ENCODE data around the gene GPAM. TPM values are rescaled to one million over a fixed set of nuclear protein-coding genes. Genes with fewer than 3 reads are reported as not detected.

The GPAM gene
- total RNA-seq, 1 donor from 2014 or later = 10.0 TPM

DNA sequence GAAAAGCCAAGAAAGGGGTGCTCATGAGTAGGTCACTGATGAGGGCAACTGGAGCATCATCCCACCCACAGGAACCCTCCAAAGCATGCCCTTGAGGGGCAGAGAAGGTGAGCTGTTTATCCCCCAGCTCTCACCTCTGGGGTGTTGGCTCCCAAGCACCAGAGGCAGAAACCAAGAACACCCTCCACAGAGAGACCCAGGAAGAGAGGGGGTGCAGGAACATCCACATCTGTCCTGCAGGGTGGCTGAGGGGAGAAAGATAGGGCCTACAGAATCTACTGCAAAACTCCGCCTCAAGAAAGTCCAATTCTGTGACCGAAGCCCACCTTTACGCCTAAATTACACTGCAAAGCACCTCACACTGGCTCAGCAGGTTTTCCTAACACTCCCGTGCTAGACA is 40.1 kb downstream of the GPAM start:
- no peaks in the 10 kb centered on the region for H3K36me3 Mint-ChIP-seq (ENCODE audit: unreplicated experiment)
- TF ChIP-seq, protein P1, sequence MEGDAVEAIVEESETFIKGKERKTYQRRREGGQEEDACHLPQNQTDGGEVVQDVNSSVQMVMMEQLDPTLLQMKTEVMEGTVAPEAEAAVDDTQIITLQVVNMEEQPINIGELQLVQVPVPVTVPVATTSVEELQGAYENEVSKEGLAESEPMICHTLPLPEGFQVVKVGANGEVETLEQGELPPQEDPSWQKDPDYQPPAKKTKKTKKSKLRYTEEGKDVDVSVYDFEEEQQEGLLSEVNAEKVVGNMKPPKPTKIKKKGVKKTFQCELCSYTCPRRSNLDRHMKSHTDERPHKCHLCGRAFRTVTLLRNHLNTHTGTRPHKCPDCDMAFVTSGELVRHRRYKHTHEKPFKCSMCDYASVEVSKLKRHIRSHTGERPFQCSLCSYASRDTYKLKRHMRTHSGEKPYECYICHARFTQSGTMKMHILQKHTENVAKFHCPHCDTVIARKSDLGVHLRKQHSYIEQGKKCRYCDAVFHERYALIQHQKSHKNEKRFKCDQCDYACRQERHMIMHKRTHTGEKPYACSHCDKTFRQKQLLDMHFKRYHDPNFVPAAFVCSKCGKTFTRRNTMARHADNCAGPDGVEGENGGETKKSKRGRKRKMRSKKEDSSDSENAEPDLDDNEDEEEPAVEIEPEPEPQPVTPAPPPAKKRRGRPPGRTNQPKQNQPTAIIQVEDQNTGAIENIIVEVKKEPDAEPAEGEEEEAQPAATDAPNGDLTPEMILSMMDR (IDR thresholded peaks at IDR 0.05) = no peak

DNA sequence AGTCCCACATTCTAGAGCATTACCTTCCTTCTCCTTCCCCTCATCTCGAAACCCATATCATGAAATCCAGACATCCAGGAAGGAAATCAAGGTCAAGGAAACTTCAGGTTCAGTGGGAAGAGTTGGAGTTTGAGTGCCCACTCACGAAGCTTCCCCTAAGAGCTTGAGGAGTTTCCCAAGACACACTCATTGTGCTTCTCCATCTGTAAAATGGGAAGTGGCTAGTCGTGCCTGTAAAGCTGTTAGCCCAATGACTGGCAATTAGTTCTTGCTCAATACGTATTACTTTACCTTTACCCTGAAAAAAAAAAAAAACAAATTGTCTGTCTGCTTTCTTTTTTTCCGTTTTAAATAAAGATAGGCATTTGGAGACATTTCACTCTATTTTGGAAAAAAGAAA is 42.3 kb downstream of the GPAM start:
- TF ChIP-seq, protein P1 (IDR thresholded peaks at IDR 0.05) = no peak
- Mint-ChIP-seq H3K4me3 (ENCODE audit: unreplicated experiment) (no peak overlapping the region), H3K27ac (ENCODE audit: unreplicated experiment) (no peak overlapping the region), H3K36me3 (ENCODE audit: unreplicated experiment) (no peaks in the 10 kb centered on the region), H3K4me1 (ENCODE audit: unreplicated experiment) (no peaks in the 10 kb centered on the region), H3K27me3 (ENCODE audit: unreplicated experiment) (peaks cover 2% of the 10 kb centered on the region), H3K9me3 (ENCODE audit: unreplicated experiment) (no peaks in the 10 kb centered on the region)
- no peak for DNase-seq (ENCODE audit: extremely low spot score, unreplicated experiment)

More for the DNA sequence above, 40.1 kb downstream of the GPAM start:
- Mint-ChIP-seq H3K27ac (ENCODE audit: unreplicated experiment) (no peak overlapping the region), H3K9me3 (ENCODE audit: unreplicated experiment) (no peaks in the 10 kb centered on the region), H3K27me3 (ENCODE audit: unreplicated experiment) (peaks cover 1% of the 10 kb centered on the region), H3K4me3 (ENCODE audit: unreplicated experiment) (no peak overlapping the region), H3K4me1 (ENCODE audit: unreplicated experiment) (no peaks in the 10 kb centered on the region)
- no peak for DNase-seq (ENCODE audit: extremely low spot score, unreplicated experiment)

DNA sequence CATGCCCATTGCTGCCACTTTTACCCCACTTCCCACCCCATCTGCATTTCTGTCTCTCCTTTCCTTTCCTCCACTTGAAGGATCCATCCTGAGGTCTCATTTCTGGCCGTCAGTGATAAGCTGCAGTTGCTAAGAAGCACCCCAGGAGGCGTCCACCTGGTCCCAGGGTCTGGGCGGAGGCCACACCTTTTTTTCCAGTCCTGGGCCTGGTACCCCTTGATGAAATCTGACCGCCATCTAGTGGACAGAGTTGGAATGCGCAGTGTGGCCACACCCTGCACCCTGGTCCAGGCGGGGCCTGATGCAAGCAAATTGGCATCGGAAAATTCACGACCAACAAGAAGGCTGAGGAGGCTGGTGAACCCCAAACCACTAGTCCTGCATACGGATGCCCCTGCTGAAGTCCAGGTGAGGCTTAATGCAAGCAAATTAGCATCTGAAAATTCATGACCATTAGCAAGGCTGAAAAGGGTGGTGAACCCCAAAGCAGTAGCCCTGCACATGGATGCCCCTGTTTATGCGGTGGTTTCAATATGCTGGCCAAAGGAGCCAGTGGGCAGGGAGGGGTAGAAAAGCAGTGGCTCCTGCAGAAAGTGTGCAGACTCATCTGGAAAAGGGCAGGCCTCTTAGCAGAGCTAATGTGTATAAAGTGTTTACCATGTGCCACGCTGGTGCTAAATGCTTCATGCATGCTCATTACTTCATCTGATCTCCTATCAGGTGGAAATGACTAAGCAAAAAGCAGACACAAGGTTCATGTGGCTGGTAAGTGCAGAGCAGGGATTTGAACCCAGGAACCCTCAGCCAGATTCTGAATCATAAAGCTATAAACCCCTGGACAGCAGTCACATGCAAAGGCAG is 43.2 kb downstream of the GPAM start:
- TF ChIP-seq, protein P1 (IDR thresholded peaks at IDR 0.05) = peak; percentile 80
- Mint-ChIP-seq H3K36me3 (ENCODE audit: unreplicated experiment) (no peaks in the 10 kb centered on the region), H3K27me3 (ENCODE audit: unreplicated experiment) (peaks cover 2% of the 10 kb centered on the region), H3K4me1 (ENCODE audit: unreplicated experiment) (no peaks in the 10 kb centered on the region), H3K4me3 (ENCODE audit: unreplicated experiment) (no peak overlapping the region), H3K9me3 (ENCODE audit: unreplicated experiment) (no peaks in the 10 kb centered on the region), H3K27ac (ENCODE audit: unreplicated experiment) (no peak overlapping the region)
- DNase-seq (ENCODE audit: extremely low spot score, unreplicated experiment) = peak; percentile 90

DNA sequence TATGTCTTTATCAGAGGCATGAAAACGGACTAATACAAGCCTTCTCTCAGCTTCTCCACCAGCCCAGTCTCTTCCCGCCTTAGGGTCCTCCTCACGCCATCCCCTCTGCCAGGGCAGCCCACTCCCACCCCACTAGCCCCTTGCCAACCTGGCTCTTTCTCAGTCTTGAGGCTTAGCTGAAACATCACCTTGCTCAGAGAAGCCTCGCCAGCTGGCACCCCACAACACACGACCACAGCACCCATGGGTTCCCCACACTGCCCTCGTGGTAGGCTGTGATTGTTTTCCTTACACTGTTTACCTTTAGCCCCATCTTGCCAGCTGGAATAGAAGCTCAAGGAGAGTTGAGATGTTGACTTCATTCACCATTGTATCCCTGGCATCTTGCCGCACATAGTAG is 44.4 kb downstream of the GPAM start:
- TF ChIP-seq, protein P1 (IDR thresholded peaks at IDR 0.05) = no peak
- H3K27me3 Mint-ChIP-seq (ENCODE audit: unreplicated experiment) = peaks cover 7% of the 10 kb centered on the region

DNA sequence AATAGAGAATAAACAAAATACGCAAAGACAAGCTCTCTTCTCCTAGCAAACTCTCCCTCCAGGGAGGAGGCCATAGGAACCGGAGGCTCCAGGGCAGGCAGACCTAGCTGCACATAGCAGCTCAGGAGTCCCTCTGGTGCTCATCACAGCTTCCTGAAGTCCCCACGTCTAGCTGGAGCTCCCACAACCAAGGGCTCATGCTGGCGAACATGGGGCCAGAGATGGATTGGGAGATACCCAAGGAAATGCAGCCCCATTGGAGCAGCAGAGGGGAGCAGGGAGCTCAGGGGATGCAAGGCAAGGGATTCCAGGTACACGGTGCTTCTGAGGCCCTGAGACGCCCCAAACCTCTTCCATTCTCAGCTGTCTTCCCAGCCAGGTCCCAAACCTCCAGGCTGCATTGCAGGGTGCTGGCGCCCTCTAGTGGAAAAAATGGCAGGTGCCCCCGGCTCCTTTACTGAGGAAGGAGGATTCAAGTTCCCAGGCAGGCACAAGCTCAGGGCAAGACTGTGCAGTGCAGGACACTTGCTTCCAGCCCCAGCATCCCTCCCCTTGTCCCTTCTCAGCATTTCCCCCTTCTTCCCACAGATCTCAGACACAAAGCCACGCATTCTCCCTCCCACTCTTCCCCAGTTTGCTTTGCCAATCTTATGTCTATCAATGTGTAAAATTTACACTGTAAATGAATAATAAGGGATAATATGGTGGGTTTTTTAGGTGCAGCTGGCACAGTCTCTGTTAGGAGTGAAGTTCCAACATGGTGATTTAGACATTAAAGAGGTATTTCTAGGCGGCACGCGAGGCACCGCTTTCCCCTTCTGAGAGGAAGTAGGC is 46.2 kb downstream of the GPAM start:
- Mint-ChIP-seq H3K9me3 (ENCODE audit: unreplicated experiment) (no peaks in the 10 kb centered on the region), H3K27ac (ENCODE audit: unreplicated experiment) (no peak overlapping the region), H3K27me3 (ENCODE audit: unreplicated experiment) (peaks cover 15% of the 10 kb centered on the region), H3K4me1 (ENCODE audit: unreplicated experiment) (no peaks in the 10 kb centered on the region), H3K36me3 (ENCODE audit: unreplicated experiment) (no peaks in the 10 kb centered on the region), H3K4me3 (ENCODE audit: unreplicated experiment) (no peak overlapping the region)
- TF ChIP-seq, protein P1 (IDR thresholded peaks at IDR 0.05) = peak; percentile 82
- DNase-seq (ENCODE audit: extremely low spot score, unreplicated experiment) = peak; percentile 90

More for the DNA sequence above, 44.4 kb downstream of the GPAM start:
- H3K27ac Mint-ChIP-seq (ENCODE audit: unreplicated experiment) = no peak overlapping the region
- no peaks in the 10 kb centered on the region for H3K9me3 Mint-ChIP-seq (ENCODE audit: unreplicated experiment)
- H3K4me1 Mint-ChIP-seq (ENCODE audit: unreplicated experiment) = no peaks in the 10 kb centered on the region
- no peaks in the 10 kb centered on the region for H3K36me3 Mint-ChIP-seq (ENCODE audit: unreplicated experiment)
- H3K4me3 Mint-ChIP-seq (ENCODE audit: unreplicated experiment) = no peak overlapping the region
- no peak for DNase-seq (ENCODE audit: extremely low spot score, unreplicated experiment)

Data from osteocyte (in vitro differentiated cells).